GM19324 (cell line): ENCODE data around the gene IFIH1.

Experiments used
- ATAC-seq: cut with Tn5 transposase; IDR thresholded peaks from one replicate; pipeline ENCODE4 v1.9.1; 2021; ENCODE audit warnings: mild to moderate bottlenecking, moderate library complexity; ENCODE audit not compliant: unreplicated experiment, low FRiP score

IFIH1 gene

GRCh38 chr2:162220368-162220767 is 98.1 kb downstream of the IFIH1 start:
- ATAC-seq: no peak

- no peak for ATAC-seq
These were observed 99.1 kb downstream of the IFIH1 start for GRCh38 chr2:162219426-162219825.

GRCh38 chr2:162217598-162217997 is 100.9 kb downstream of the IFIH1 start:
- ATAC-seq: no peak
